Activated naive CD8-positive, alpha-beta T cell treated with anti-CD3 and anti-CD28 coated beads for 36 hours (primary cell): ENCODE results near the gene SALL1. TPM values are rescaled to one million over a fixed set of nuclear protein-coding genes. Genes with fewer than 3 reads are reported as not detected.

ENCODE experiments used
- DNase-seq: peaks from one replicate; pipeline ENCODE4 v3.0.0; 2021
- H3K27ac Mint-ChIP-seq: one replicate; pipeline ENCODE4 v1.8.0; 2022; ENCODE audit warnings: mild to moderate bottlenecking, moderate library complexity, mixed read lengths
- H3K27me3 Mint-ChIP-seq: one replicate; pipeline ENCODE4 v1.8.0; 2022; ENCODE audit warnings: mild to moderate bottlenecking, mixed read lengths
- H3K36me3 Mint-ChIP-seq: one replicate; pipeline ENCODE4 v1.8.0; 2021; ENCODE audit warnings: mild to moderate bottlenecking, mixed read lengths
- H3K4me1 Mint-ChIP-seq: one replicate; pipeline ENCODE4 v1.8.0; 2021; ENCODE audit warnings: mixed read lengths
- H3K4me3 Mint-ChIP-seq: one replicate; pipeline ENCODE4 v1.8.0; 2022; ENCODE audit warnings: mild to moderate bottlenecking, moderate library complexity, mixed read lengths
- H3K9me3 Mint-ChIP-seq: one replicate; pipeline ENCODE4 v1.8.0; 2022; ENCODE audit warnings: mixed read lengths
- total RNA-seq, 2 experiments: library from RNA; stranded (reverse); gene quantifications; one replicate each; pipeline ENCODE4 v1.2.3, GENCODE V29; 2021

SALL1 gene
- total RNA-seq, 2 experiments from 2014 or later, result not detected

- peaks cover 82% of the 10 kb centered on the region for H3K27me3 Mint-ChIP-seq
- no peak overlapping the region for H3K27ac Mint-ChIP-seq
- DNase-seq, result no peak
- H3K4me3 Mint-ChIP-seq, result no peak overlapping the region
- peaks cover 2% of the 10 kb centered on the region for H3K36me3 Mint-ChIP-seq
- H3K9me3 Mint-ChIP-seq, result peaks cover 3% of the 10 kb centered on the region
- H3K4me1 Mint-ChIP-seq, result peaks cover 4% of the 10 kb centered on the region
Observed at GRCh38 chr16:51151435-51151960, 428 bp upstream of the SALL1 start.

- peaks cover 4% of the 10 kb centered on the region for H3K4me1 Mint-ChIP-seq
- peaks cover 2% of the 10 kb centered on the region for H3K36me3 Mint-ChIP-seq
- peaks cover 82% of the 10 kb centered on the region for H3K27me3 Mint-ChIP-seq
- H3K27ac Mint-ChIP-seq, result no peak overlapping the region
- no peak overlapping the region for H3K4me3 Mint-ChIP-seq
- no peak for DNase-seq
- H3K9me3 Mint-ChIP-seq, result peaks cover 3% of the 10 kb centered on the region
Observed at GRCh38 chr16:51150165-51150887, 744 bp downstream of the SALL1 start.

GRCh38 chr16:51149721-51150164, 1.3 kb downstream of the SALL1 start:
- no peak overlapping the region for H3K27ac Mint-ChIP-seq
- H3K9me3 Mint-ChIP-seq, result peaks cover 3% of the 10 kb centered on the region
- peaks cover 2% of the 10 kb centered on the region for H3K4me1 Mint-ChIP-seq
- peaks cover 81% of the 10 kb centered on the region for H3K27me3 Mint-ChIP-seq
- DNase-seq, result no peak
- no peak overlapping the region for H3K4me3 Mint-ChIP-seq
- H3K36me3 Mint-ChIP-seq, result peaks cover 2% of the 10 kb centered on the region

- H3K36me3 Mint-ChIP-seq, result peaks cover 2% of the 10 kb centered on the region
- H3K4me1 Mint-ChIP-seq, result peaks cover 2% of the 10 kb centered on the region
- no peak overlapping the region for H3K4me3 Mint-ChIP-seq
- DNase-seq, result no peak
- H3K9me3 Mint-ChIP-seq, result peaks cover 2% of the 10 kb centered on the region
- no peak overlapping the region for H3K27ac Mint-ChIP-seq
- peaks cover 76% of the 10 kb centered on the region for H3K27me3 Mint-ChIP-seq
Observed at GRCh38 chr16:51149251-51149661, 1.8 kb downstream of the SALL1 start.

- H3K27ac Mint-ChIP-seq, result no peak overlapping the region
- H3K4me1 Mint-ChIP-seq, result peaks cover 2% of the 10 kb centered on the region
- no peaks in the 10 kb centered on the region for H3K9me3 Mint-ChIP-seq
- H3K27me3 Mint-ChIP-seq, result peaks cover 71% of the 10 kb centered on the region
- H3K4me3 Mint-ChIP-seq, result no peak overlapping the region
- DNase-seq, result no peak
- peaks cover 2% of the 10 kb centered on the region for H3K36me3 Mint-ChIP-seq
Observed at GRCh38 chr16:51148678-51149228, 2.3 kb downstream of the SALL1 start.

GRCh38 chr16:51147776-51148677, 3.0 kb downstream of the SALL1 start:
- peaks cover 64% of the 10 kb centered on the region for H3K27me3 Mint-ChIP-seq
- H3K9me3 Mint-ChIP-seq, result no peaks in the 10 kb centered on the region
- H3K27ac Mint-ChIP-seq, result no peak overlapping the region
- H3K4me1 Mint-ChIP-seq, result peaks cover 2% of the 10 kb centered on the region
- no peak overlapping the region for H3K4me3 Mint-ChIP-seq
- no peaks in the 10 kb centered on the region for H3K36me3 Mint-ChIP-seq
- no peak for DNase-seq

- Mint-ChIP-seq H3K4me1 (peaks cover 2% of the 10 kb centered on the region), H3K4me3 (no peak overlapping the region), H3K27me3 (peaks cover 64% of the 10 kb centered on the region), H3K9me3 (no peaks in the 10 kb centered on the region), H3K36me3 (no peaks in the 10 kb centered on the region), H3K27ac (no peak overlapping the region)
- DNase-seq, result no peak
Observed at GRCh38 chr16:51146256-51146924, 4.7 kb downstream of the SALL1 start.

- Mint-ChIP-seq H3K36me3 (no peaks in the 10 kb centered on the region), H3K27ac (no peak overlapping the region), H3K27me3 (peaks cover 44% of the 10 kb centered on the region), H3K4me1 (peaks cover 1% of the 10 kb centered on the region), H3K9me3 (peaks cover 1% of the 10 kb centered on the region), H3K4me3 (no peak overlapping the region)
- DNase-seq, result no peak
Observed at GRCh38 chr16:51144203-51144602, 6.9 kb downstream of the SALL1 start.

GRCh38 chr16:51143196-51143977, 7.7 kb downstream of the SALL1 start:
- H3K4me3 Mint-ChIP-seq, result no peak overlapping the region
- no peak overlapping the region for H3K27ac Mint-ChIP-seq
- no peaks in the 10 kb centered on the region for H3K36me3 Mint-ChIP-seq
- H3K4me1 Mint-ChIP-seq, result no peaks in the 10 kb centered on the region
- no peak for DNase-seq
- peaks cover 36% of the 10 kb centered on the region for H3K27me3 Mint-ChIP-seq
- peaks cover 1% of the 10 kb centered on the region for H3K9me3 Mint-ChIP-seq

- Mint-ChIP-seq H3K4me1 (no peaks in the 10 kb centered on the region), H3K36me3 (no peaks in the 10 kb centered on the region), H3K9me3 (peaks cover 1% of the 10 kb centered on the region), H3K27ac (no peak overlapping the region), H3K27me3 (peaks cover 26% of the 10 kb centered on the region), H3K4me3 (no peak overlapping the region)
- no peak for DNase-seq
Observed at GRCh38 chr16:51141541-51141940, 9.5 kb downstream of the SALL1 start.

GRCh38 chr16:51141106-51141505, 10.0 kb downstream of the SALL1 start:
- peaks cover 22% of the 10 kb centered on the region for H3K27me3 Mint-ChIP-seq
- no peak for DNase-seq
- H3K4me3 Mint-ChIP-seq, result no peak overlapping the region
- H3K36me3 Mint-ChIP-seq, result no peaks in the 10 kb centered on the region
- peaks cover 1% of the 10 kb centered on the region for H3K9me3 Mint-ChIP-seq
- no peaks in the 10 kb centered on the region for H3K4me1 Mint-ChIP-seq
- H3K27ac Mint-ChIP-seq, result no peak overlapping the region

- Mint-ChIP-seq H3K36me3 (no peaks in the 10 kb centered on the region), H3K27me3 (peaks cover 22% of the 10 kb centered on the region), H3K4me3 (no peak overlapping the region), H3K4me1 (no peaks in the 10 kb centered on the region), H3K9me3 (peaks cover 2% of the 10 kb centered on the region), H3K27ac (no peak overlapping the region)
- no peak for DNase-seq
Observed at GRCh38 chr16:51140112-51140511, 11.0 kb downstream of the SALL1 start.

GRCh38 chr16:51139568-51139967, 11.5 kb downstream of the SALL1 start:
- Mint-ChIP-seq H3K4me1 (no peaks in the 10 kb centered on the region), H3K4me3 (no peak overlapping the region), H3K9me3 (peaks cover 3% of the 10 kb centered on the region), H3K27ac (no peak overlapping the region), H3K27me3 (peaks cover 21% of the 10 kb centered on the region), H3K36me3 (no peaks in the 10 kb centered on the region)
- no peak for DNase-seq

GRCh38 chr16:51138178-51138577, 12.9 kb downstream of the SALL1 start:
- Mint-ChIP-seq H3K9me3 (peaks cover 3% of the 10 kb centered on the region), H3K36me3 (no peaks in the 10 kb centered on the region), H3K4me3 (no peak overlapping the region), H3K4me1 (no peaks in the 10 kb centered on the region), H3K27ac (no peak overlapping the region), H3K27me3 (peaks cover 31% of the 10 kb centered on the region)
- DNase-seq, result no peak
